IMR-90 (cell line): Measurements from ENCODE around the gene NXPH2. TPM values are rescaled to one million over a fixed set of nuclear protein-coding genes. Genes with fewer than 3 reads are reported as not detected.

Experiments
- ATAC-seq: fragments of 200-7000 bp; cut with Tn5 transposase; 2 replicates; pipeline ENCODE4 v1.9.1; 2020; ENCODE audit warnings: low read depth, mild to moderate bottlenecking, moderate library complexity
- BruUV-seq: library from RNA; stranded (reverse); fragments of 400-500 nt; replicated peaks from 2 replicates; lab custom pipeline; 2021; lab: Mats Ljungman, UMichigan
- CTCF ChIA-PET: fragments of 300-600 bp; formaldehyde crosslinking; extraction: SDS; loops from one replicate; lab custom pipeline; 2021; ENCODE audit warnings: antibody characterized with exemption; lab: Yijun Ruan, JAX
- POLR2A ChIA-PET: fragments of 300-600 bp; sonication (Branson Sonifier 250); formaldehyde crosslinking; loops from one replicate; lab custom pipeline; 2022; ENCODE audit warnings: antibody characterized with exemption; ENCODE audit not compliant: unreplicated experiment; lab: Charles Lee
- DNase-seq: peaks from one replicate; pipeline ENCODE4 v3.0.0; 2013
- H2AFZ ChIP-seq: replicated peaks from 2 replicates; pipeline ENCODE3; 2013; ENCODE audit warnings: low read length, mild to moderate bottlenecking; ENCODE audit not compliant: poor library complexity
- H2AK5ac ChIP-seq: 2 replicates; pipeline ENCODE4 v1.6.1; 2013; ENCODE audit warnings: low read depth, low read length, inconsistent platforms
- H2AK9ac ChIP-seq: replicated peaks from 2 replicates; pipeline ENCODE3; 2013; ENCODE audit warnings: mild to moderate bottlenecking, low read depth, low read length, moderate library complexity; ENCODE audit not compliant: poor library complexity
- H2BK120ac ChIP-seq: 2 replicates; pipeline ENCODE4 v1.6.1; 2013; ENCODE audit warnings: low read depth, low read length, inconsistent platforms
- H2BK15ac ChIP-seq: 3 replicates; pipeline ENCODE4 v1.6.1; 2013; ENCODE audit warnings: low read depth, low read length, inconsistent platforms
- H2BK20ac ChIP-seq: 2 replicates; pipeline ENCODE4 v1.6.1; 2013; ENCODE audit warnings: low read depth, mild to moderate bottlenecking, inconsistent platforms, low read length, moderate library complexity
- H2BK5ac ChIP-seq: 2 replicates; pipeline ENCODE4 v1.6.1; 2013; ENCODE audit warnings: mild to moderate bottlenecking, low read depth, low read length, inconsistent platforms; ENCODE audit not compliant: poor library complexity, severe bottlenecking
- H3K14ac ChIP-seq: replicated peaks from 2 replicates; pipeline ENCODE4 v1.6.1; 2013; ENCODE audit warnings: low read depth, low read length, inconsistent platforms
- H3K18ac ChIP-seq: 2 replicates; pipeline ENCODE4 v1.6.1; 2013; ENCODE audit warnings: low read depth, low read length, control low read depth
- H3K23ac ChIP-seq: 2 replicates; pipeline ENCODE4 v1.6.1; 2013; ENCODE audit warnings: low read depth, low read length, inconsistent platforms
- H3K27ac ChIP-seq: 2 replicates; pipeline ENCODE4 v1.5.1; 2013; ENCODE audit warnings: mild to moderate bottlenecking, control low read depth, low read length; ENCODE audit not compliant: insufficient read depth
- H3K27me3 ChIP-seq: 2 replicates; pipeline ENCODE4 v1.6.1; 2013; ENCODE audit warnings: low read length; ENCODE audit not compliant: control insufficient read depth, insufficient read depth
- H3K36me3 ChIP-seq: 2 replicates; pipeline ENCODE4 v1.6.1; 2013; ENCODE audit warnings: low read length, mixed read lengths; ENCODE audit not compliant: control insufficient read depth, insufficient read depth
- H3K4ac ChIP-seq: 2 replicates; pipeline ENCODE4 v1.6.1; 2013; ENCODE audit warnings: low read depth, low read length, inconsistent platforms
- H3K4me1 ChIP-seq: 2 replicates; pipeline ENCODE4 v1.6.1; 2013; ENCODE audit warnings: low read length, mixed read lengths; ENCODE audit not compliant: control insufficient read depth, insufficient read depth
- H3K4me2 ChIP-seq: 2 replicates; pipeline ENCODE4 v1.6.1; 2013; ENCODE audit warnings: low read depth, mild to moderate bottlenecking, control low read depth, low read length, moderate library complexity
- H3K4me3 ChIP-seq: 2 replicates; pipeline ENCODE4 v1.5.1; 2013; ENCODE audit warnings: low read depth, mild to moderate bottlenecking, control low read depth, low read length, moderate library complexity; ENCODE audit not compliant: insufficient read depth
- H3K56ac ChIP-seq: 2 replicates; pipeline ENCODE4 v1.6.1; 2013; ENCODE audit warnings: low read length, inconsistent platforms; ENCODE audit not compliant: insufficient read depth; ENCODE audit errors: extremely low read depth
- H3K79me1 ChIP-seq, 2 experiments: 2 replicates each; pipeline ENCODE4 v1.6.1; 2013; ENCODE audit warnings: low read length in 2 of 2, inconsistent platforms in 1 of 2, low read depth in 1 of 2
- H3K9ac ChIP-seq: 2 replicates; pipeline ENCODE4 v1.6.1; 2013; ENCODE audit warnings: low read depth, low read length, control low read depth
- H3K9me1 ChIP-seq: 2 replicates; pipeline ENCODE4 v1.6.1; 2013; ENCODE audit warnings: low read length, inconsistent platforms; ENCODE audit not compliant: insufficient read depth
- H3K9me3 ChIP-seq: 2 replicates; pipeline ENCODE4 v1.6.1; 2013; ENCODE audit warnings: low read length; ENCODE audit not compliant: control insufficient read depth, insufficient read depth
- H4K20me1 ChIP-seq: 2 replicates; pipeline ENCODE4 v1.6.1; 2013; ENCODE audit warnings: low read length, inconsistent platforms; ENCODE audit not compliant: insufficient read depth
- H4K5ac ChIP-seq: 2 replicates; pipeline ENCODE4 v1.6.1; 2013; ENCODE audit warnings: mild to moderate bottlenecking, low read depth, low read length, control low read depth
- H4K8ac ChIP-seq, 2 experiments: 2 replicates each; pipeline ENCODE4 v1.6.1; 2013; ENCODE audit warnings: low read depth in 2 of 2, low read length in 2 of 2, control low read depth in 1 of 2, inconsistent platforms in 1 of 2
- H4K91ac ChIP-seq: 2 replicates; pipeline ENCODE4 v1.6.1; 2013; ENCODE audit warnings: low read depth, low read length, inconsistent platforms; ENCODE audit not compliant: insufficient read depth
- BHLHE40 ChIP-seq: fragments of 150-350 bp; IDR thresholded peaks from 2 replicates; pipeline ENCODE4 v1.6.1; 2016; ENCODE audit warnings: mild to moderate bottlenecking, low read depth, low read length
- CEBPB ChIP-seq: IDR thresholded peaks from 2 replicates; pipeline ENCODE4 v1.6.1; 2012; ENCODE audit warnings: low read depth, low read length, improper control_type of control experiment
- CHD1 ChIP-seq: IDR thresholded peaks from 2 replicates; pipeline ENCODE4 v1.6.1; 2012; ENCODE audit warnings: low read depth, low read length, improper control_type of control experiment
- CTCF ChIP-seq: conservative IDR thresholded peaks from 2 replicates; pipeline ENCODE4 v1.5.1; 2012; ENCODE audit warnings: mild to moderate bottlenecking, low read depth, low read length, improper control_type of control experiment
- FOS ChIP-seq: fragments of 150-350 bp; IDR thresholded peaks from 2 replicates; pipeline ENCODE4 v1.6.1; 2016; ENCODE audit warnings: low read depth, low read length
- MAFK ChIP-seq: IDR thresholded peaks from 2 replicates; pipeline ENCODE4 v1.6.1; 2012; ENCODE audit warnings: low read depth, low read length, improper control_type of control experiment
- MAZ ChIP-seq: IDR thresholded peaks from 2 replicates; pipeline ENCODE4 v1.6.1; 2012; ENCODE audit warnings: low read depth, mild to moderate bottlenecking, low read length, improper control_type of control experiment, moderate library complexity, borderline replicate concordance
- MXI1 ChIP-seq: IDR thresholded peaks from 2 replicates; pipeline ENCODE4 v1.6.1; 2012; ENCODE audit warnings: low read depth, mild to moderate bottlenecking, low read length, moderate library complexity, borderline replicate concordance
- NFE2L2 ChIP-seq: fragments of 150-350 bp; IDR thresholded peaks from 2 replicates; pipeline ENCODE4 v1.6.1; 2016; ENCODE audit warnings: low read depth, mild to moderate bottlenecking, low read length
- POLR2A ChIP-seq: IDR thresholded peaks from 2 replicates; pipeline ENCODE4 v1.6.1; 2012; ENCODE audit warnings: mild to moderate bottlenecking, low read depth, low read length
- RAD21 ChIP-seq: IDR thresholded peaks from 2 replicates; pipeline ENCODE4 v1.6.1; 2012; ENCODE audit warnings: low read length, improper control_type of control experiment
- RCOR1 ChIP-seq: IDR thresholded peaks from 2 replicates; pipeline ENCODE4 v1.6.1; 2012; ENCODE audit warnings: mild to moderate bottlenecking, low read length, improper control_type of control experiment; ENCODE audit not compliant: insufficient replicate concordance
- RFX5 ChIP-seq: IDR thresholded peaks from 2 replicates; pipeline ENCODE4 v1.8.0; 2012; ENCODE audit warnings: low read depth, mild to moderate bottlenecking, low read length, moderate library complexity
- SMC3 ChIP-seq: fragments of 150-350 bp; IDR thresholded peaks from 2 replicates; pipeline ENCODE4 v1.6.1; 2016; ENCODE audit warnings: low read depth, mild to moderate bottlenecking, antibody characterized with exemption, low read length, moderate library complexity
- USF2 ChIP-seq: fragments of 150-350 bp; IDR thresholded peaks from 2 replicates; pipeline ENCODE4 v1.6.1; 2017; ENCODE audit warnings: mild to moderate bottlenecking, antibody characterized with exemption, low read length, low read depth
- WGBS, 2 experiments: methylation state at CpG; one replicate each; pipeline versions ENCODE4 v1.1.5 to v1.1.7; 2013; ENCODE audit warnings: missing lambda C conversion rate in 2 of 2; ENCODE audit not compliant: insufficient read length in 1 of 2; ENCODE audit errors: extremely low coverage in 2 of 2; 5-methylcytosine and 5-hydroxymethylcytosine counted together
- dilution Hi-C: fragments of 300-500 bp; cut with HindIII; formaldehyde crosslinking; loops from one replicate; pipeline ENCODE4 v1.14.3; 2018; ENCODE audit warnings: low sequenced_read_pairs; ENCODE audit not compliant: unreplicated experiment
- in situ Hi-C: fragments of 300-500 bp; cut with MboI; formaldehyde crosslinking; loops from 3 replicates; pipeline ENCODE4 v1.14.3; 2019; ENCODE audit warnings: low sequenced_read_pairs, inconsistent platforms, mixed read lengths
- intact Hi-C: fragments of 100-400 bp; cut with micrococcal nuclease; formaldehyde crosslinking; loops from 2 replicates; pipeline ENCODE4 v1.10.0; 2022
- polyA plus RNA-seq, 3 experiments: library from polyadenylated mRNA; depleted of rRNA; stranded (reverse); fragments of >200 nt; gene quantifications; 2 replicates each; pipeline ENCODE4 v1.2.3, GENCODE V29; 2012; ENCODE audit warnings: low replicate concordance in 1 of 3
- total RNA-seq: library from RNA; depleted of rRNA; stranded (reverse); fragments of >200 nt; gene quantifications from 2 replicates; pipeline ENCODE4 v1.2.3, GENCODE V29; 2012
- TF ChIP-seq, protein P1 (sequence below): fragments of 150-350 bp; IDR thresholded peaks from 2 replicates; pipeline ENCODE4 v1.6.1; 2016; ENCODE audit warnings: low read depth, mild to moderate bottlenecking, low read length, moderate library complexity, borderline replicate concordance

NXPH2 gene
- total and polyA plus RNA-seq, 2 of the 4 experiments (the other 2 are of a cell fraction), result not detected

- H4K91ac ChIP-seq, result no peak overlapping the region
- TF ChIP-seq CTCF (no peak), RFX5 (no peak), MAFK (no peak), CHD1 (no peak), SMC3 (no peak), MXI1 (no peak), MAZ (no peak), RCOR1 (no peak), RAD21 (no peak), USF2 (no peak), BHLHE40 (no peak), POLR2A (no peak), NFE2L2 (no peak), CEBPB (no peak), FOS (no peak)
- TF ChIP-seq, protein P1, sequence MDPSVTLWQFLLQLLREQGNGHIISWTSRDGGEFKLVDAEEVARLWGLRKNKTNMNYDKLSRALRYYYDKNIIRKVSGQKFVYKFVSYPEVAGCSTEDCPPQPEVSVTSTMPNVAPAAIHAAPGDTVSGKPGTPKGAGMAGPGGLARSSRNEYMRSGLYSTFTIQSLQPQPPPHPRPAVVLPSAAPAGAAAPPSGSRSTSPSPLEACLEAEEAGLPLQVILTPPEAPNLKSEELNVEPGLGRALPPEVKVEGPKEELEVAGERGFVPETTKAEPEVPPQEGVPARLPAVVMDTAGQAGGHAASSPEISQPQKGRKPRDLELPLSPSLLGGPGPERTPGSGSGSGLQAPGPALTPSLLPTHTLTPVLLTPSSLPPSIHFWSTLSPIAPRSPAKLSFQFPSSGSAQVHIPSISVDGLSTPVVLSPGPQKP, result no peak
- no peaks in the 10 kb centered on the region for H3K9me3 ChIP-seq
- no peaks in the 10 kb centered on the region for H3K27me3 ChIP-seq
- no peaks in the 10 kb centered on the region for H3K9me1 ChIP-seq
- ATAC-seq (no peak), DNase-seq (no peak)
- H3K18ac ChIP-seq, result no peak overlapping the region
- no peak overlapping the region for H2AK9ac ChIP-seq
- dilution Hi-C loops (no loop called here), intact Hi-C loops (no loop called here), in situ Hi-C loops (no loop called here)
- no peak overlapping the region for H2BK5ac ChIP-seq
- H3K56ac ChIP-seq, result no peak overlapping the region
- BruUV-seq, result no TSS peak
- no peak overlapping the region for H2BK15ac ChIP-seq
- ChIA-PET POLR2A (no interaction called here), CTCF (interaction anchor here (1.3 kb wide), 1 partner anchor 9 kb away, joined by 4 read pairs; no protein-coding TSS in a partner anchor)
- no peak overlapping the region for H3K4me3 ChIP-seq
- no peaks in the 10 kb centered on the region for H3K79me1 ChIP-seq
- no peak overlapping the region for H4K8ac ChIP-seq
- H4K20me1 ChIP-seq, result no peaks in the 10 kb centered on the region
- no peak overlapping the region for H3K4me2 ChIP-seq
- no peaks in the 10 kb centered on the region for H3K36me3 ChIP-seq
- H3K4ac ChIP-seq, result no peak overlapping the region
- H2BK20ac ChIP-seq, result no peak overlapping the region
- H2BK120ac ChIP-seq, result no peak overlapping the region
- H2AFZ ChIP-seq, result no peak overlapping the region
- H2AK5ac ChIP-seq, result no peak overlapping the region
- H3K23ac ChIP-seq, result no peak overlapping the region
- H4K5ac ChIP-seq, result no peak overlapping the region
- H3K9ac ChIP-seq, result no peak overlapping the region
- H3K4me1 ChIP-seq, result no peaks in the 10 kb centered on the region
- no peak overlapping the region for H3K27ac ChIP-seq
- WGBS, 2 experiments, result no CpG with 5 or more reads among the region's 1 CpG
- H3K14ac ChIP-seq, result no peak overlapping the region
These were observed 38.4 kb upstream of the NXPH2 start for GRCh38 chr2:138818556-138818955.
